ENCODE measurements around the gene FASTK. TPM values are rescaled to one million over a fixed set of nuclear protein-coding genes. Genes with fewer than 3 reads are reported as not detected.

The FASTK gene
- total RNA-seq, 2 donors from 2014 or later, result 64.0 to 71.0 TPM

- H3K4me1 Mint-ChIP-seq, result peaks cover 25% of the 10 kb centered on the region
- no peaks in the 10 kb centered on the region for H3K27me3 Mint-ChIP-seq (ENCODE audit: insufficient read depth)
- no peak overlapping the region for H3K4me3 ChIP-seq (ENCODE audit: low read length)
- peaks cover 21% of the 10 kb centered on the region for H3K36me3 ChIP-seq (ENCODE audit: control insufficient read depth, insufficient read depth, low read length)
- peaks cover 35% of the 10 kb centered on the region for H3K36me3 Mint-ChIP-seq (ENCODE audit: low read depth)
- WGBS, 2 experiments (ENCODE audit: insufficient coverage in 1 of 2, insufficient read length in 1 of 2), result 86 to 89% methylated on average over 12 to 22 of the region's 22 CpGs
- H3K9ac ChIP-seq (ENCODE audit: extremely low read depth, low read length, poor library complexity, severe bottlenecking), result no peak overlapping the region
- no peak for DNase-seq
- H3K9me3 Mint-ChIP-seq, result no peaks in the 10 kb centered on the region
- no peaks in the 10 kb centered on the region for H3K27me3 ChIP-seq (ENCODE audit: control insufficient read depth, insufficient read depth, low read length, poor library complexity, severe bottlenecking)
- no peaks in the 10 kb centered on the region for H3K9me3 ChIP-seq (ENCODE audit: control insufficient read depth, low read length)
- H3K4me1 ChIP-seq (ENCODE audit: control insufficient read depth, insufficient read depth, low read length), result peaks cover 15% of the 10 kb centered on the region
- no peak overlapping the region for H3K4me3 Mint-ChIP-seq
- no peak for TF ChIP-seq CTCF (conservative IDR thresholded peaks at IDR 0.05)
- no peak overlapping the region for H3K27ac ChIP-seq (ENCODE audit: low read depth, low read length)
- peak overlapping the region; percentile 17 for H3K27ac Mint-ChIP-seq
Measured at GRCh38 chr7:151075978-151076426, 4.6 kb downstream of the FASTK start.

- TF ChIP-seq CTCF (conservative IDR thresholded peaks at IDR 0.05), result no peak
- H3K27ac ChIP-seq (ENCODE audit: low read depth, low read length), result no peak overlapping the region
- H3K9me3 Mint-ChIP-seq, result no peaks in the 10 kb centered on the region
- no peak overlapping the region for H3K27ac Mint-ChIP-seq
- no peak overlapping the region for H3K4me3 Mint-ChIP-seq
- no peak overlapping the region for H3K9ac ChIP-seq (ENCODE audit: extremely low read depth, low read length, poor library complexity, severe bottlenecking)
- no peaks in the 10 kb centered on the region for H3K27me3 ChIP-seq (ENCODE audit: control insufficient read depth, insufficient read depth, low read length, poor library complexity, severe bottlenecking)
- 92 to 94% methylated on average over 5 to 7 of the region's 7 CpGs for WGBS, 2 experiments (ENCODE audit: insufficient coverage in 1 of 2, insufficient read length in 1 of 2)
- no peak overlapping the region for H3K4me3 ChIP-seq (ENCODE audit: low read length)
- no peak for DNase-seq
- peaks cover 39% of the 10 kb centered on the region for H3K36me3 Mint-ChIP-seq (ENCODE audit: low read depth)
- H3K4me1 Mint-ChIP-seq, result peaks cover 25% of the 10 kb centered on the region
- H3K27me3 Mint-ChIP-seq (ENCODE audit: insufficient read depth), result no peaks in the 10 kb centered on the region
- H3K36me3 ChIP-seq (ENCODE audit: control insufficient read depth, insufficient read depth, low read length), result peaks cover 25% of the 10 kb centered on the region
- H3K4me1 ChIP-seq (ENCODE audit: control insufficient read depth, insufficient read depth, low read length), result peaks cover 15% of the 10 kb centered on the region
- no peaks in the 10 kb centered on the region for H3K9me3 ChIP-seq (ENCODE audit: control insufficient read depth, low read length)
Measured at GRCh38 chr7:151075662-151075971, 5.0 kb downstream of the FASTK start.

GRCh38 chr7:151074817-151075661 is 5.6 kb downstream of the FASTK start:
- TF ChIP-seq CTCF (conservative IDR thresholded peaks at IDR 0.05), result no peak
- Mint-ChIP-seq H3K4me3 (no peak overlapping the region), H3K9me3 (no peaks in the 10 kb centered on the region), H3K27ac (no peak overlapping the region), H3K4me1 (peaks cover 25% of the 10 kb centered on the region), H3K36me3 (ENCODE audit: low read depth) (peaks cover 43% of the 10 kb centered on the region), H3K27me3 (ENCODE audit: insufficient read depth) (no peaks in the 10 kb centered on the region)
- no peak for DNase-seq
- Histone ChIP-seq H3K36me3 (ENCODE audit: control insufficient read depth, insufficient read depth, low read length) (peaks cover 30% of the 10 kb centered on the region), H3K9ac (ENCODE audit: extremely low read depth, low read length, poor library complexity, severe bottlenecking) (no peak overlapping the region), H3K4me3 (ENCODE audit: low read length) (no peak overlapping the region), H3K27ac (ENCODE audit: low read depth, low read length) (no peak overlapping the region), H3K4me1 (ENCODE audit: control insufficient read depth, insufficient read depth, low read length) (peaks cover 15% of the 10 kb centered on the region), H3K27me3 (ENCODE audit: control insufficient read depth, insufficient read depth, low read length, poor library complexity, severe bottlenecking) (no peaks in the 10 kb centered on the region), H3K9me3 (ENCODE audit: control insufficient read depth, low read length) (no peaks in the 10 kb centered on the region)
- 94 to 95% methylated on average over 25 to 26 of the region's 26 CpGs for WGBS, 2 experiments (ENCODE audit: insufficient coverage in 1 of 2, insufficient read length in 1 of 2)
